A549 (cell line): ENCODE results near the gene CHMP6.

Source experiments
- MYC ChIP-seq: IDR thresholded peaks from 2 replicates; pipeline ENCODE4 v1.6.1; 2012; ENCODE audit warnings: mild to moderate bottlenecking, inconsistent platforms, low read length, improper control_type of control experiment, borderline replicate concordance
- RCOR1 ChIP-seq: fragments of 150-350 bp; IDR thresholded peaks from 2 replicates; pipeline ENCODE4 v1.6.1; 2014; ENCODE audit warnings: antibody characterized with exemption, low read length, low read depth
- ZSCAN20 ChIP-seq: fragments of 250-450 bp; sonication (Bioruptor Pico); IDR thresholded peaks from 2 replicates; pipeline ENCODE4 v1.8.0; 2022; ENCODE audit warnings: mild to moderate bottlenecking, moderate library complexity
- TF ChIP-seq, protein P1 (sequence below): fragments of >200 bp; sonication (Bioruptor Twin); formaldehyde crosslinking; IDR thresholded peaks from 3 replicates; pipeline ENCODE4 v1.5.1; 2016

DNA sequence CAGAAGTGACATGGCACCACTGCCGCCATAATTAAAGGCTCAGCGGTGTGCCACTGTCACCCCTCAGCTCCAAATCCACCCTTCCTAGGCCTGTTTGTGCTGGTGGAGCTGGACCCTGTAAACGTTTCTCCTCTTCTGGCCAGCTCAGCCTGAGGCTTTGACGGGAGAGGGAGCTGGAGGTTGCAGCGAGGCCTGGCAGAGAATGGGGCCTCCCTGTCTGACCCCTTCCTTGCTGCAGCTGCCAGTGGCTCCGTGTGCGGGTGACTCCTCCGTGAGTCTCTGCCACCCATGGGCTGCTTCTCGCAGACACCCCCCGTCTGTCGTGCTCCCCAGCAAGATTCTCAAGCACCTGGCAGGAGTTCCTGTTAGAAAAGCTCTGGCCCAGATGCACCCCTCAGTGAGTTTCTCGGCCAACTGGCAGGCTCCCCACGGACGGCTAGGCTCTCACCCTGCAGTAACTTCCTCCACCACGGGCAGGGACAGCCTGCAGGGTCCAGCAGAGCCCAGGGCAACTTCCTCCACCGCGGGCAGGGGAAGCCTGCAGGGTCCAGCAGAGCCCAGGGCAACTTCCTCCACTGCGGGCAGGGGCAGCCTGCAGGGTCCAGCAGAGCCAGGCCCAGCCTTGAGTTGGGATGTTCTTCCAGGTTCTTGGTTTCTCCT is 4.7 kb upstream of the CHMP6 start:
- TF ChIP-seq MYC (no peak), RCOR1 (no peak), ZSCAN20 (no peak)
- TF ChIP-seq, protein P1, sequence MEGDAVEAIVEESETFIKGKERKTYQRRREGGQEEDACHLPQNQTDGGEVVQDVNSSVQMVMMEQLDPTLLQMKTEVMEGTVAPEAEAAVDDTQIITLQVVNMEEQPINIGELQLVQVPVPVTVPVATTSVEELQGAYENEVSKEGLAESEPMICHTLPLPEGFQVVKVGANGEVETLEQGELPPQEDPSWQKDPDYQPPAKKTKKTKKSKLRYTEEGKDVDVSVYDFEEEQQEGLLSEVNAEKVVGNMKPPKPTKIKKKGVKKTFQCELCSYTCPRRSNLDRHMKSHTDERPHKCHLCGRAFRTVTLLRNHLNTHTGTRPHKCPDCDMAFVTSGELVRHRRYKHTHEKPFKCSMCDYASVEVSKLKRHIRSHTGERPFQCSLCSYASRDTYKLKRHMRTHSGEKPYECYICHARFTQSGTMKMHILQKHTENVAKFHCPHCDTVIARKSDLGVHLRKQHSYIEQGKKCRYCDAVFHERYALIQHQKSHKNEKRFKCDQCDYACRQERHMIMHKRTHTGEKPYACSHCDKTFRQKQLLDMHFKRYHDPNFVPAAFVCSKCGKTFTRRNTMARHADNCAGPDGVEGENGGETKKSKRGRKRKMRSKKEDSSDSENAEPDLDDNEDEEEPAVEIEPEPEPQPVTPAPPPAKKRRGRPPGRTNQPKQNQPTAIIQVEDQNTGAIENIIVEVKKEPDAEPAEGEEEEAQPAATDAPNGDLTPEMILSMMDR = no peak
